CD4-positive, alpha-beta T cell (primary cell): ENCODE data around the gene SETD1B. TPM values are rescaled to one million over a fixed set of nuclear protein-coding genes. Genes with fewer than 3 reads are reported as not detected.
A peak's percentile ranks its signal among the peaks of the same experiment; 100 is the strongest.

Experiments used
- ATAC-seq: fragments of 200-7000 bp; cut with Tn5 transposase; one replicate; pipeline ENCODE4 v1.10.0; 2022; ENCODE audit warnings: mild to moderate bottlenecking; ENCODE audit not compliant: poor library complexity
- CTCF ChIA-PET: fragments of 350-600 bp; sonication (Branson Sonifier 250); formaldehyde crosslinking; loops from one replicate; lab custom pipeline; 2021; ENCODE audit warnings: antibody characterized with exemption, inconsistent platforms; lab: Charles Lee
- POLR2A ChIA-PET: fragments of 350-600 bp; sonication (Branson Sonifier 250); formaldehyde crosslinking; loops from one replicate; lab custom pipeline; 2021; ENCODE audit warnings: antibody characterized with exemption, inconsistent platforms; lab: Charles Lee
- DNase-seq, 14 experiments: peaks; one replicate each; pipeline ENCODE4 v3.0.0-alpha.2; 2013 to 2020; ENCODE audit warnings: mixed read lengths in 2 of 14
- H3K27ac ChIP-seq, 2 donors: one replicate each; pipeline versions ENCODE4 v1.5.1 to v1.7.0; 2013; ENCODE audit warnings: low read length in 2 of 2, low read depth in 1 of 2, mild to moderate bottlenecking in 1 of 2
- H3K27me3 ChIP-seq, 2 experiments: 1 replicate in 1 of 2; 2 replicates in 1 of 2; pipeline versions ENCODE4 v1.6.1 to v1.7.0; 2013; ENCODE audit warnings: low read length in 2 of 2, control low read depth in 1 of 2, mild to moderate bottlenecking in 1 of 2, moderate library complexity in 1 of 2; ENCODE audit not compliant: insufficient read depth in 2 of 2, control insufficient read depth in 1 of 2
- H3K36me3 ChIP-seq: one replicate; pipeline ENCODE4 v1.6.1; 2013; ENCODE audit warnings: low read length, control low read depth; ENCODE audit not compliant: insufficient read depth
- H3K4me1 ChIP-seq: one replicate; pipeline ENCODE4 v1.6.1; 2013; ENCODE audit warnings: low read length, control low read depth; ENCODE audit not compliant: insufficient read depth
- H3K4me3 ChIP-seq: one replicate; pipeline ENCODE4 v1.5.1; 2013; ENCODE audit warnings: mild to moderate bottlenecking, low read length, moderate library complexity
- H3K9me3 ChIP-seq, 2 experiments: 1 replicate in 1 of 2; 2 replicates in 1 of 2; pipeline versions ENCODE4 v1.6.1 to v1.7.0; 2013; ENCODE audit warnings: low read length in 2 of 2, mild to moderate bottlenecking in 2 of 2, control low read depth in 1 of 2, moderate library complexity in 1 of 2; ENCODE audit not compliant: control insufficient read depth in 1 of 2, insufficient read depth in 1 of 2
- H3K27ac Mint-ChIP-seq: one replicate; pipeline ENCODE4 v1.8.0; 2020; ENCODE audit warnings: mixed read lengths
- H3K27me3 Mint-ChIP-seq: one replicate; pipeline ENCODE4 v1.8.0; 2021; ENCODE audit warnings: mixed read lengths
- H3K36me3 Mint-ChIP-seq: one replicate; pipeline ENCODE4 v1.8.0; 2021; ENCODE audit warnings: low read depth, mixed read lengths
- H3K4me1 Mint-ChIP-seq: one replicate; pipeline ENCODE4 v1.8.0; 2021; ENCODE audit warnings: low read depth, mixed read lengths
- H3K4me3 Mint-ChIP-seq: one replicate; pipeline ENCODE4 v1.8.0; 2020; ENCODE audit warnings: mild to moderate bottlenecking, mixed read lengths
- H3K9me3 Mint-ChIP-seq: one replicate; pipeline ENCODE4 v1.8.0; 2020; ENCODE audit warnings: mixed read lengths
- CTCF ChIP-seq: fragments of 200-600 bp; IDR thresholded peaks from one replicate; pipeline ENCODE4 v1.8.0; 2022; ENCODE audit warnings: antibody characterized with exemption, mild to moderate bottlenecking
- intact Hi-C, 2 experiments: fragments of 100-400 bp; cut with DNase I in 1 of 2; cut with micrococcal nuclease in 1 of 2; formaldehyde crosslinking; loops; one replicate each; pipeline versions ENCODE4 v1.15.1 to v1.9.0; 2023 to 2025; cut with DNase I, micrococcal nuclease
- total RNA-seq, 174 experiments: library from RNA in 2 of 174; stranded (reverse) in 2 of 174; gene quantifications; one replicate each; pipeline ENCODE4 v1.2.3 and lab custom pipeline; 2021 to 2026

SETD1B gene
- total RNA-seq, 2 experiments from 2014 or later: 146 to 151 TPM

DNA sequence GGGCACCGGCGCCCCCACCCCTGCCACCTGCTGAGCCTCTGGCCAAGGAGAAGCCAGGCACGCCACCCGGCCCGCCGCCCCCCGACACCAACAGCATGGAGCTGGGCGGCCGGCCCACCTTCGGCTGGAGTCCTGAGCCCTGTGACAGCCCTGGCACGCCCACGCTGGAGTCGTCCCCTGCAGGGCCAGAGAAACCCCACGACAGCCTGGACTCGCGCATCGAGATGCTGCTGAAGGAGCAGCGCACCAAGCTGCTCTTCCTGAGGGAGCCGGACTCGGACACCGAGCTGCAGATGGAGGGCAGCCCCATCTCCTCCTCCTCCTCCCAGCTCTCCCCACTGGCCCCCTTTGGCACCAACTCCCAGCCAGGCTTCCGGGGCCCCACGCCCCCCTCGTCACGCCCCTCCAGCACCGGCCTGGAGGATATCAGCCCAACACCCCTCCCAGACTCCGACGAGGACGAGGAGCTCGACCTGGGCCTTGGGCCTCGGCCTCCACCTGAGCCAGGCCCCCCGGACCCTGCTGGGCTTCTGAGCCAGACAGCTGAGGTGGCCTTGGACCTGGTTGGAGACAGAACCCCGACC lies 6.5 kb downstream of the SETD1B start:
- ChIA-PET CTCF (interaction anchor here (2.5 to 16.5 kb wide), 3 partner anchors 14 to 78 kb away, joined by 18 to 746 read pairs (median 23); partner anchors contain the start of genes PSMD9 and RHOF), POLR2A (interaction anchor here (0.6 to 34.6 kb wide), 5 partner anchors 22 to 415 kb away, joined by 3 to 1869 read pairs (median 7); partner anchors contain the start of genes PSMD9, RHOF, SETD1B and TMEM120B)
- Mint-ChIP-seq H3K36me3 (peaks cover 73% of the 10 kb centered on the region), H3K9me3 (no peaks in the 10 kb centered on the region), H3K4me1 (peaks cover 57% of the 10 kb centered on the region), H3K4me3 (peak overlapping the region; percentile 90), H3K27me3 (no peaks in the 10 kb centered on the region), H3K27ac (no peak overlapping the region)
- DNase-seq (peak in 1 of 14 experiments; percentile 29), ATAC-seq (no peak)
- no peaks in the 10 kb centered on the region for H3K27me3 ChIP-seq
- peaks cover 85% of the 10 kb centered on the region for H3K4me1 ChIP-seq
- H3K4me3 ChIP-seq: no peak overlapping the region
- no peak for TF ChIP-seq CTCF
- intact Hi-C loops: no loop called here
- H3K27ac ChIP-seq: no peak overlapping the region
- peaks cover 78% of the 10 kb centered on the region for H3K36me3 ChIP-seq
- H3K9me3 ChIP-seq: no peaks in the 10 kb centered on the region

DNA sequence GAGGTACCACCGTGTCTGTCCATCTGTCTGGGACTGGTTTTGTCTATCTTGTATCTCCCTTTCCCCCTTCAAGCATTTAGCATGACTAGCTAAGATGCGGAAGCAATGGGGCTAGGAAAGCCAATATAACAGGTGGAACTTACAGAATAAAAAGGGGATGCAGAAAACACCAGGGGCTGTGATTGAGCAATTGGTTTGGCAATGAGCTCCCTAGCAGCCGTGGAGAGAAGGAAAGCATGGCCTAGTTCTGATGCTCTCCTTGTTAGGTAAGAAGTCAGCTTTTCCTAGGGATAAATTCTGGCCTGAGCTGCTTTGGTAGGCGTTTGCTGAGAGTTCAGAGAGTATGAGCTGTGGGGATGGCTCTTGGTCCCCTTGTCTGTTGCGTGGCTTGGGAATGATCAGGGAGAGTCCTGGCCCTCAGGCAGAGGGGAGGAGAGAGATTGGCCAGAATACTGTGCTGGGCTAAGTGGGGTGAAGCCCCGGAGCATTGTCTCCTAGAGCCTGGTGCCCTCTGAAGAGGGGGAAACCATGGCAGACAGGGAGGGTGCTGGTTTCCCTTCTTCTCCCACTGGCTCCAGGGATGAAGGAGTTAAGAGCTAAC lies 7.1 kb downstream of the SETD1B start:
- no peaks in the 10 kb centered on the region for H3K27me3 Mint-ChIP-seq
- CTCF ChIA-PET: interaction anchor here (1.3 to 16.5 kb wide), 9 partner anchors 14 to 124 kb away, joined by 3 to 746 read pairs (median 12); partner anchors contain the start of genes PSMD9, RHOF and TMEM120B
- H3K4me3 ChIP-seq: peak overlapping the region; percentile 64
- H3K27ac ChIP-seq: peak overlapping the region; percentile 1 to 44
- peaks cover 59% of the 10 kb centered on the region for H3K4me1 Mint-ChIP-seq
- no peaks in the 10 kb centered on the region for H3K9me3 ChIP-seq
- ATAC-seq (peak; percentile 4), DNase-seq (no peak)
- H3K36me3 Mint-ChIP-seq: peaks cover 77% of the 10 kb centered on the region
- intact Hi-C loops: loop anchor here in 1 of 2 experiments (1.0 kb wide), 3 partner anchors 12 to 76 kb away; no protein-coding TSS in a partner anchor
- POLR2A ChIA-PET: interaction anchor here (0.9 to 34.6 kb wide), 5 partner anchors 23 to 414 kb away, joined by 3 to 1869 read pairs (median 7); partner anchors contain the start of genes PSMD9, RHOF, SETD1B and TMEM120B
- H3K4me1 ChIP-seq: peaks cover 81% of the 10 kb centered on the region
- H3K4me3 Mint-ChIP-seq: peak overlapping the region; percentile 90
- H3K9me3 Mint-ChIP-seq: no peaks in the 10 kb centered on the region
- no peaks in the 10 kb centered on the region for H3K27me3 ChIP-seq
- peaks cover 81% of the 10 kb centered on the region for H3K36me3 ChIP-seq
- peak overlapping the region; percentile 75 for H3K27ac Mint-ChIP-seq
- no peak for TF ChIP-seq CTCF

GRCh38 chr12:121811434-121812319 lies 7.9 kb downstream of the SETD1B start:
- H3K4me1 Mint-ChIP-seq: peaks cover 58% of the 10 kb centered on the region
- peak overlapping the region; percentile 75 for H3K27ac Mint-ChIP-seq
- Histone ChIP-seq H3K27ac (peak overlapping the region; percentile 1 to 44), H3K4me1 (peaks cover 74% of the 10 kb centered on the region), H3K36me3 (peaks cover 83% of the 10 kb centered on the region), H3K4me3 (peak overlapping the region; percentile 64), H3K9me3 (no peaks in the 10 kb centered on the region), H3K27me3 (no peaks in the 10 kb centered on the region)
- DNase-seq (peak in 13 of 14 experiments; percentile 33 to 85 (median 66)), ATAC-seq (peak; percentile 69)
- intact Hi-C loops: loop anchor here (1.0 to 2.0 kb wide), 6 partner anchors 12 to 115 kb away; no protein-coding TSS in a partner anchor
- peak overlapping the region; percentile 79 for H3K4me3 Mint-ChIP-seq
- peak; percentile 97 for TF ChIP-seq CTCF
- H3K9me3 Mint-ChIP-seq: no peaks in the 10 kb centered on the region
- ChIA-PET CTCF (interaction anchor here (0.6 to 16.5 kb wide), 17 partner anchors 13 to 324 kb away, joined by 3 to 746 read pairs (median 6); partner anchors contain the start of genes PSMD9, RHOF and TMEM120B), POLR2A (interaction anchor here (0.7 to 34.6 kb wide), 6 partner anchors 15 to 140 kb away, joined by 3 to 1869 read pairs (median 6); partner anchors contain the start of genes PSMD9, RHOF, SETD1B and TMEM120B)
- no peaks in the 10 kb centered on the region for H3K27me3 Mint-ChIP-seq
- peaks cover 78% of the 10 kb centered on the region for H3K36me3 Mint-ChIP-seq
